ENCODE data around the gene DENND11. TPM values are rescaled to one million over a fixed set of nuclear protein-coding genes. Genes with fewer than 3 reads are reported as not detected.

DENND11 gene
- total and polyA plus RNA-seq, 9 of the 15 experiments (the other 6 are each of a cell fraction or from before 2014, with no cell fraction given): 0.07 to 1.1 (median 0.36) TPM

- TF ChIP-seq CLOCK (CRISPR knock-in tag; IDR thresholded peaks at IDR 0.05; ENCODE audit: borderline replicate concordance) (0 out of 2 replicates have a peak, but pooled peaks have one; percentile 28), WHSC1 (IDR thresholded peaks at IDR 0.05; ENCODE audit: low read length) (no peak), TARDBP (IDR thresholded peaks at IDR 0.05) (peak; percentile 81; the same call in 1 of the 2 replicates), ARNT (IDR thresholded peaks at IDR 0.05) (peak; percentile 93 to 98), STAG1 (CRISPR knock-in tag; IDR thresholded peaks at IDR 0.05; ENCODE audit: borderline replicate concordance) (no peak), MTA1 (IDR thresholded peaks at IDR 0.05; ENCODE audit: borderline replicate concordance) (peak; percentile 98), ZNF830 (CRISPR knock-in tag; IDR thresholded peaks at IDR 0.05) (no peak), ZFPM2 (CRISPR knock-in tag; IDR thresholded peaks at IDR 0.05) (no peak), CHD4 (IDR thresholded peaks at IDR 0.05; ENCODE audit: insufficient read depth, insufficient replicate concordance, low read depth, low read length, poor library complexity, severe bottlenecking) (no peak), ZBTB7A (IDR thresholded peaks at IDR 0.05; ENCODE audit: borderline replicate concordance, control insufficient read depth, low read depth, low read length) (peak; percentile 32; the same call in 1 of the 2 replicates), HNRNPL (IDR thresholded peaks at IDR 0.05; ENCODE audit: low read depth, low read length) (no peak), ZFP30 (CRISPR knock-in tag; IDR thresholded peaks at IDR 0.05; ENCODE audit: borderline replicate concordance) (no peak), CEBPG (CRISPR knock-in tag; IDR thresholded peaks at IDR 0.05) (peak; percentile 80), CEBPG (tag; conservative IDR thresholded peaks at IDR 0.05 in 1 of 2, IDR thresholded peaks at IDR 0.05 in 1 of 2) (0 out of 4 replicates have a peak, but pooled peaks of 1 of the 2 experiments have one; percentile 27), IRF1 (CRISPR knock-in tag; IDR thresholded peaks at IDR 0.05; ENCODE audit: borderline replicate concordance) (no peak), RBM22 (IDR thresholded peaks at IDR 0.05; ENCODE audit: low read depth, low read length, poor library complexity, severe bottlenecking) (peak; percentile 77), MBD2 (IDR thresholded peaks at IDR 0.05; ENCODE audit: borderline replicate concordance, low read depth) (peak; percentile 76), BCL6 (CRISPR knock-in tag; IDR thresholded peaks at IDR 0.05) (peak; percentile 62; the same call in 1 of the 2 replicates), DEAF1 (CRISPR knock-in tag; IDR thresholded peaks at IDR 0.05) (peak; percentile 47), ZNF449 (CRISPR knock-in tag; IDR thresholded peaks at IDR 0.05) (0 out of 2 replicates have a peak, but pooled peaks have one; percentile 49), FOXA3 (CRISPR knock-in tag; conservative IDR thresholded peaks at IDR 0.05 in 1 of 2, IDR thresholded peaks at IDR 0.05 in 1 of 2) (peak in 1 of 2 experiments; percentile 38; a peak in 1 of 4 replicates)
Measured at GRCh38 chr7:141737836-141738591, 36.0 kb upstream of the DENND11 start, which contains the start of gene SSBP1 (continued).
